ENCODE results near the gene PRRC2B.
"Not testable (repeated sequence)": the region's sequence is repeated elsewhere in the genome, so short reads cannot be mapped to it uniquely, and the experiment has no call there.

Gene PRRC2B

GRCh38 chr9:131549186-131549585 is 155.3 kb downstream of the PRRC2B start:
- not testable (repeated sequence) for H3K27ac ChIP-seq (ENCODE audit: insufficient read depth, low read depth, low read length, poor library complexity, severe bottlenecking); H3K4me3 ChIP-seq (ENCODE audit: insufficient read depth, low read depth, low read length); H3K4me1 ChIP-seq (ENCODE audit: control insufficient read depth, insufficient read depth, low read length); H3K9me3 ChIP-seq (ENCODE audit: control insufficient read depth, low read length); H3K36me3 ChIP-seq (ENCODE audit: control insufficient read depth, insufficient read depth, low read length)
- 91 to 93% methylated on average over 10 of the region's 10 CpGs for WGBS, 2 experiments
- H3K27me3 ChIP-seq (ENCODE audit: control insufficient read depth, insufficient read depth, low read length, poor library complexity, severe bottlenecking), result peaks cover 37% of the 10 kb centered on the region

Measured in ectodermal cell (in vitro differentiated cells).